NCI-H460 (cell line): ENCODE results near the gene SPIRE2. TPM values are rescaled to one million over a fixed set of nuclear protein-coding genes. Genes with fewer than 3 reads are reported as not detected.
"Not testable (repeated sequence)": the region's sequence is repeated elsewhere in the genome, so short reads cannot be mapped to it uniquely, and the experiment has no call there.

Experiments
- DNase-seq: peaks from one replicate; pipeline ENCODE4 v3.0.0-alpha.2; 2016; ENCODE audit warnings: low read depth; ENCODE audit errors: extremely low read depth
- total RNA-seq: library from RNA; depleted of rRNA; stranded (reverse); fragments of >200 nt; shearing (Covaris generic); gene quantifications from 2 replicates; pipeline ENCODE4 v1.2.3, GENCODE V29; 2014

Gene SPIRE2
- total RNA-seq, 1 experiment from 2014 or later, result 34.1 TPM

- no peak for DNase-seq
These were observed 23.0 kb upstream of the SPIRE2 start for GRCh38 chr16:89805136-89805905.

- DNase-seq, result not testable (repeated sequence)
These were observed 21.6 kb upstream of the SPIRE2 start for GRCh38 chr16:89806589-89807193.

- DNase-seq, result no peak
These were observed 19.8 kb upstream of the SPIRE2 start for GRCh38 chr16:89808475-89808874.

GRCh38 chr16:89811321-89811720 lies 17.0 kb upstream of the SPIRE2 start:
- DNase-seq, result no peak

GRCh38 chr16:89815639-89816348 lies 12.5 kb upstream of the SPIRE2 start:
- DNase-seq, result no peak

- not testable (repeated sequence) for DNase-seq
These were observed 9.3 kb upstream of the SPIRE2 start for GRCh38 chr16:89818851-89819403.

- DNase-seq, result not testable (repeated sequence)
These were observed 8.8 kb upstream of the SPIRE2 start for GRCh38 chr16:89819448-89819847.

GRCh38 chr16:89821438-89822187 lies 6.7 kb upstream of the SPIRE2 start:
- no peak for DNase-seq

GRCh38 chr16:89822188-89823086 lies 5.8 kb upstream of the SPIRE2 start:
- no peak for DNase-seq

- DNase-seq, result no peak
These were observed 5.0 kb upstream of the SPIRE2 start for GRCh38 chr16:89823087-89823823.

- DNase-seq, result not testable (repeated sequence)
These were observed 4.5 kb upstream of the SPIRE2 start for GRCh38 chr16:89823824-89824148.

GRCh38 chr16:89826531-89827382 lies 1.5 kb upstream of the SPIRE2 start:
- DNase-seq, result peak; percentile 65

GRCh38 chr16:89827383-89828198 lies 684 bp upstream of the SPIRE2 start:
- peak; percentile 89 for DNase-seq

- DNase-seq, result no peak
These were observed 775 bp downstream of the SPIRE2 start for GRCh38 chr16:89828870-89829629.

GRCh38 chr16:89829630-89830437 lies 1.6 kb downstream of the SPIRE2 start:
- DNase-seq, result no peak
